ENCODE results near the gene RFTN2. TPM values are rescaled to one million over a fixed set of nuclear protein-coding genes. Genes with fewer than 3 reads are reported as not detected.
"Not testable (repeated sequence)": the region's sequence is repeated elsewhere in the genome, so short reads cannot be mapped to it uniquely, and the experiment has no call there.

The RFTN2 gene
- total and polyA plus RNA-seq, 2 of the 13 experiments (the other 11 are each of a cell fraction or from before 2014, with no cell fraction given), result not detected

- H3K9me3 ChIP-seq (ENCODE audit: low read length); H3K36me3 ChIP-seq (replicated peaks in 1 of 2; ENCODE audit: control insufficient read depth in 1 of 2, insufficient read depth in 2 of 2, low read length in 2 of 2); FAIRE-seq; H4K20me1 ChIP-seq (ENCODE audit: insufficient read depth, low read length); in situ Hi-C loops (cut with HindIII; ENCODE audit: extremely low pct_ligation_motif_present, low pct_unique_long_range_greater_than_20kb); intact Hi-C loops (cut with micrococcal nuclease; ENCODE audit: unreplicated experiment); H3K27ac ChIP-seq (ENCODE audit: extremely low read length, insufficient read depth, low read length); H3K4me2 ChIP-seq (ENCODE audit: low read depth, low read length); CTCF ChIA-PET (ENCODE audit: low intra/inter-chr PET ratio, low total read pairs); DNase-seq (ENCODE audit: low spot score); H3K4me1 ChIP-seq (ENCODE audit: insufficient read depth, low read length); H3K9ac ChIP-seq (ENCODE audit: insufficient read depth, low read depth, low read length); H3K4me3 ChIP-seq (replicated peaks in 1 of 3; ENCODE audit: insufficient read depth in 1 of 3, low read depth in 2 of 3, low read length in 3 of 3); H3K27me3 ChIP-seq (ENCODE audit: control insufficient read depth in 1 of 2, insufficient read depth in 2 of 2, low read length in 2 of 2); POLR2A ChIA-PET; H3K79me2 ChIP-seq (ENCODE audit: insufficient read depth, low read length); BruUV-seq (replicated peaks); H2AFZ ChIP-seq (ENCODE audit: low read length); ATAC-seq: not testable (repeated sequence)
- 76% methylated on average over 9 of the region's 30 CpGs for WGBS (ENCODE audit: low lambda C conversion rate)
Measured at GRCh38 chr2:197695971-197696370, 20.6 kb upstream of the RFTN2 start.

- CTCF ChIA-PET (ENCODE audit: low intra/inter-chr PET ratio, low total read pairs); POLR2A ChIA-PET; intact Hi-C loops (cut with micrococcal nuclease; ENCODE audit: unreplicated experiment); H3K79me2 ChIP-seq (ENCODE audit: insufficient read depth, low read length); H3K9ac ChIP-seq (ENCODE audit: insufficient read depth, low read depth, low read length); H3K4me1 ChIP-seq (ENCODE audit: insufficient read depth, low read length); DNase-seq (ENCODE audit: low spot score); H3K36me3 ChIP-seq (replicated peaks in 1 of 2; ENCODE audit: control insufficient read depth in 1 of 2, insufficient read depth in 2 of 2, low read length in 2 of 2); ATAC-seq; H3K27me3 ChIP-seq (ENCODE audit: control insufficient read depth in 1 of 2, insufficient read depth in 2 of 2, low read length in 2 of 2); FAIRE-seq; H2AFZ ChIP-seq (ENCODE audit: low read length); H3K4me3 ChIP-seq (replicated peaks in 1 of 3; ENCODE audit: insufficient read depth in 1 of 3, low read depth in 2 of 3, low read length in 3 of 3); BruUV-seq (replicated peaks); H3K4me2 ChIP-seq (ENCODE audit: low read depth, low read length); in situ Hi-C loops (cut with HindIII; ENCODE audit: extremely low pct_ligation_motif_present, low pct_unique_long_range_greater_than_20kb); H3K9me3 ChIP-seq (ENCODE audit: low read length); H4K20me1 ChIP-seq (ENCODE audit: insufficient read depth, low read length); H3K27ac ChIP-seq (ENCODE audit: extremely low read length, insufficient read depth, low read length): not testable (repeated sequence)
- WGBS (ENCODE audit: low lambda C conversion rate), result 64% methylated on average over 4 of the region's 6 CpGs
Measured at GRCh38 chr2:197695206-197695605, 19.8 kb upstream of the RFTN2 start.

GRCh38 chr2:197677483-197677882, 2.1 kb upstream of the RFTN2 start:
- DNase-seq (ENCODE audit: low spot score) (no peak), FAIRE-seq (no peak), ATAC-seq (no peak)
- H3K4me1 ChIP-seq (ENCODE audit: insufficient read depth, low read length), result peaks cover 21% of the 10 kb centered on the region
- ChIA-PET CTCF (ENCODE audit: low intra/inter-chr PET ratio, low total read pairs) (no interaction called here), POLR2A (no interaction called here)
- intact Hi-C loops (cut with micrococcal nuclease; ENCODE audit: unreplicated experiment) (no loop called here), in situ Hi-C loops (cut with HindIII; ENCODE audit: extremely low pct_ligation_motif_present, low pct_unique_long_range_greater_than_20kb) (no loop called here)
- BruUV-seq (replicated peaks), result no TSS peak
- no peak overlapping the region for H3K9ac ChIP-seq (ENCODE audit: insufficient read depth, low read depth, low read length)
- H3K27ac ChIP-seq (ENCODE audit: extremely low read length, insufficient read depth, low read length), result no peak overlapping the region
- H3K27me3 ChIP-seq (ENCODE audit: control insufficient read depth in 1 of 2, insufficient read depth in 2 of 2, low read length in 2 of 2), result peaks cover 0 to 3% of the 10 kb centered on the region in 2 experiments; a peak in 1 of 5 replicates
- no peaks in the 10 kb centered on the region for H3K9me3 ChIP-seq (ENCODE audit: low read length)
- 0% methylated on average over 2 of the region's 2 CpGs for WGBS (ENCODE audit: low lambda C conversion rate)
- H3K36me3 ChIP-seq (replicated peaks in 1 of 2; ENCODE audit: control insufficient read depth in 1 of 2, insufficient read depth in 2 of 2, low read length in 2 of 2), result no peaks in the 10 kb centered on the region
- no peak overlapping the region for H3K4me3 ChIP-seq (replicated peaks in 1 of 3; ENCODE audit: insufficient read depth in 1 of 3, low read depth in 2 of 3, low read length in 3 of 3)
- H2AFZ ChIP-seq (ENCODE audit: low read length), result no peak overlapping the region
- no peaks in the 10 kb centered on the region for H3K79me2 ChIP-seq (ENCODE audit: insufficient read depth, low read length)
- no peak overlapping the region for H3K4me2 ChIP-seq (ENCODE audit: low read depth, low read length)
- no peaks in the 10 kb centered on the region for H4K20me1 ChIP-seq (ENCODE audit: insufficient read depth, low read length)
- TF ChIP-seq ZNF567 (CRISPR knock-in tag; IDR thresholded peaks at IDR 0.05; ENCODE audit: borderline replicate concordance) (no peak), ZSCAN12 (CRISPR knock-in tag; IDR thresholded peaks at IDR 0.05) (no peak), ZNF251 (CRISPR knock-in tag; IDR thresholded peaks at IDR 0.05) (no peak), ZNF543 (CRISPR knock-in tag; IDR thresholded peaks at IDR 0.05) (no peak), SAP130 (CRISPR knock-in tag; IDR thresholded peaks at IDR 0.05; ENCODE audit: low read depth) (no peak), ZNF800 (CRISPR knock-in tag; IDR thresholded peaks at IDR 0.05) (no peak), ZNF891 (CRISPR knock-in tag; IDR thresholded peaks at IDR 0.05) (no peak), NKX3-1 (CRISPR knock-in tag; IDR thresholded peaks at IDR 0.05) (no peak)

Data from HepG2 (cell line).